OCI-LY1 (cell line): ENCODE results near the gene PPIG.

ENCODE experiments used
- CTCF ChIP-seq: fragments of 200-600 bp; sonication (generic), shearing (Covaris generic); IDR thresholded peaks from 2 replicates; pipeline ENCODE4 v1.5.1; 2017; ENCODE audit warnings: mild to moderate bottlenecking, antibody characterized with exemption, low read length, moderate library complexity, mixed read lengths
- EZH2 ChIP-seq: fragments of 200-600 bp; sonication (generic), shearing (Covaris generic); IDR thresholded peaks from 2 replicates; pipeline ENCODE4 v1.8.0; 2017; ENCODE audit warnings: borderline replicate concordance, mixed run types, mild to moderate bottlenecking, antibody characterized with exemption, low read length, moderate library complexity, mixed read lengths

- TF ChIP-seq CTCF (no peak), EZH2 (no peak)
Measured at GRCh38 chr2:169664600-169664977, 80.4 kb downstream of the PPIG start.
